GM12878 (cell line): ENCODE results near the gene CENPO. TPM values are rescaled to one million over a fixed set of nuclear protein-coding genes. Genes with fewer than 3 reads are reported as not detected.

Source experiments
- ATAC-seq: fragments of 200-7000 bp; cut with Tn5 transposase; 3 replicates; pipeline ENCODE4 v1.9.1; 2020; ENCODE audit warnings: mild to moderate bottlenecking, moderate library complexity
- BruUV-seq: library from RNA; stranded (reverse); fragments of 400-500 nt; replicated peaks from 2 replicates; lab custom pipeline; 2021; lab: Mats Ljungman, UMichigan
- CTCF ChIA-PET: fragments of 300-600 bp; sonication (Branson Sonifier 250); formaldehyde crosslinking; extraction: SDS; loops from one replicate; lab custom pipeline; 2021; ENCODE audit warnings: inconsistent platforms; lab: Yijun Ruan, JAX
- POLR2A ChIA-PET: fragments of 350-600 bp; formaldehyde crosslinking; extraction: SDS; loops from one replicate; lab custom pipeline; 2021; ENCODE audit warnings: inconsistent platforms; lab: Charles Lee
- RAD21 ChIA-PET: fragments of 300-600 bp; sonication (Branson Sonifier 250); formaldehyde crosslinking; loops from one replicate; lab custom pipeline; 2023; ENCODE audit warnings: antibody characterized with exemption; ENCODE audit not compliant: unreplicated experiment; lab: Charles Lee
- SMC1A ChIA-PET: fragments of 300-600 bp; sonication (Branson Sonifier 250); formaldehyde crosslinking; loops from one replicate; lab custom pipeline; 2023; ENCODE audit not compliant: unreplicated experiment, uncharacterized antibody; lab: Charles Lee
- DNase-seq: peaks from one replicate; pipeline ENCODE4 v3.0.0-alpha.2; 2011; ENCODE audit warnings: low read depth, low spot score
- FAIRE-seq: peaks from 3 replicates; lab custom pipeline; 2011; peaks lifted over from hg19 to GRCh38; lab: Jason Lieb, UNC
- H2AFZ ChIP-seq: 2 replicates; pipeline ENCODE4 v1.6.0; 2011; ENCODE audit warnings: low read depth, low read length, control low read depth; ENCODE audit not compliant: control insufficient read depth
- H3K27ac ChIP-seq: 2 replicates; pipeline ENCODE4 v1.5.1; 2011; ENCODE audit warnings: control low read depth; ENCODE audit not compliant: control insufficient read depth, insufficient read depth
- H3K27me3 ChIP-seq, 2 experiments: replicated peaks in 1 of 2; 2 replicates each; pipeline versions ENCODE4 v1.6.0 to v1.6.1; 2011; ENCODE audit warnings: low read length in 1 of 2; ENCODE audit not compliant: control insufficient read depth in 2 of 2, insufficient read depth in 2 of 2
- H3K36me3 ChIP-seq, 2 experiments: 2 replicates each; pipeline ENCODE4 v1.5.1; 2011; ENCODE audit warnings: low read length in 1 of 2; ENCODE audit not compliant: control insufficient read depth in 2 of 2, insufficient read depth in 2 of 2
- H3K4me1 ChIP-seq: 2 replicates; pipeline ENCODE4 v1.6.1; 2011; ENCODE audit warnings: mild to moderate bottlenecking, low read length, moderate library complexity, mixed read lengths; ENCODE audit not compliant: control insufficient read depth, insufficient read depth
- H3K4me2 ChIP-seq: 2 replicates; pipeline ENCODE4 v1.6.0; 2011; ENCODE audit warnings: control low read depth; ENCODE audit not compliant: control insufficient read depth, insufficient read depth
- H3K4me3 ChIP-seq: fragments of 200-600 bp; sonication (generic); 2 replicates; pipeline ENCODE4 v1.5.1; 2016
- H3K79me2 ChIP-seq: 2 replicates; pipeline ENCODE4 v1.6.0; 2011; ENCODE audit warnings: low read length; ENCODE audit not compliant: control insufficient read depth, insufficient read depth
- H3K9ac ChIP-seq: 2 replicates; pipeline ENCODE4 v1.8.0; 2011; ENCODE audit warnings: low read length, control low read depth, mixed read lengths; ENCODE audit not compliant: control insufficient read depth, insufficient read depth
- H3K9me3 ChIP-seq: replicated peaks from 3 replicates; pipeline ENCODE4 v1.5.1; 2011; ENCODE audit warnings: mild to moderate bottlenecking, low read length; ENCODE audit not compliant: control insufficient read depth, insufficient read depth
- H4K20me1 ChIP-seq: 2 replicates; pipeline ENCODE4 v1.6.0; 2011; ENCODE audit not compliant: control insufficient read depth, insufficient read depth
- CHD2 ChIP-seq: IDR thresholded peaks from 2 replicates; pipeline ENCODE4 v1.6.1; 2011; ENCODE audit warnings: low read depth, low read length, improper control_type of control experiment, borderline replicate concordance
- CREB1 ChIP-seq: IDR thresholded peaks from 2 replicates; pipeline ENCODE4 v1.6.1; 2012; ENCODE audit warnings: low read depth, mild to moderate bottlenecking, inconsistent platforms
- NFYB ChIP-seq: IDR thresholded peaks from 2 replicates; pipeline ENCODE4 v1.6.1; 2011; ENCODE audit warnings: low read depth, mild to moderate bottlenecking, low read length, improper control_type of control experiment, moderate library complexity; ENCODE audit not compliant: insufficient read depth
- RFX5 ChIP-seq: IDR thresholded peaks from 2 replicates; pipeline ENCODE4 v1.6.1; 2011; ENCODE audit warnings: low read depth, low read length, improper control_type of control experiment
- SREBF1 ChIP-seq: IDR thresholded peaks from 2 replicates; pipeline ENCODE4 v1.6.1; 2012; ENCODE audit warnings: mild to moderate bottlenecking, low read length
- WGBS: methylation state at CpG from one replicate; pipeline ENCODE4 v1.1.6; 2016; ENCODE audit warnings: low lambda C conversion rate; ENCODE audit not compliant: insufficient replicate concordance, insufficient coverage; ENCODE audit errors: missing lambda C conversion rate; 5-methylcytosine and 5-hydroxymethylcytosine counted together
- in situ Hi-C: fragments of 300-500 bp; cut with MboI; formaldehyde crosslinking; loops from 9 replicates; pipeline ENCODE4 v1.14.3; 2018; ENCODE audit warnings: mixed read lengths
- intact Hi-C: fragments of 100-400 bp; cut with micrococcal nuclease; formaldehyde crosslinking; loops from one replicate; pipeline ENCODE4 v1.14.2; 2022; ENCODE audit not compliant: unreplicated experiment
- polyA plus RNA-seq, 11 experiments: library from polyadenylated mRNA; depleted of rRNA in 4 of 11; unstranded in 6 of 11; stranded (reverse) in 5 of 11; fragments of >200 nt; fragmentation: Nextera tagmentation in 4 of 11; fragmentation: Illumina TruSeq in 1 of 11; extraction: Ambion mirVana in 4 of 11; extraction: Trizol in 1 of 11; gene quantifications; 1 replicate in 1 of 11; 2 replicates in 10 of 11; pipeline versions ENCODE4 v1.2.1 to v1.2.3, GENCODE V29; 2011 to 2016; ENCODE audit warnings: inconsistent platforms in 2 of 11, missing spikeins in 2 of 11, low read depth in 1 of 11
- total RNA-seq, 4 experiments: library from RNA; depleted of rRNA in 3 of 4; stranded (reverse); fragments of >200 nt in 3 of 4; fragmentation: Illumina TruSeq in 1 of 4; extraction: Trizol in 1 of 4; gene quantifications; 2 replicates each; pipeline versions ENCODE4 v1.2.1 to v1.2.3, GENCODE V29; 2013 to 2021

Gene CENPO
- total and polyA plus RNA-seq, 10 of the 15 experiments (the other 5 are each of a cell fraction or from before 2014, with no cell fraction given): 18.7 to 37.0 (median 31.4) TPM

- H3K27me3 ChIP-seq: no peaks in the 10 kb centered on the region
- 80% methylated on average over 17 of the region's 17 CpGs for WGBS
- no peaks in the 10 kb centered on the region for H3K4me1 ChIP-seq
- DNase-seq (no peak), ATAC-seq (no peak), FAIRE-seq (no peak)
- H3K27ac ChIP-seq: no peak overlapping the region
- H4K20me1 ChIP-seq: no peaks in the 10 kb centered on the region
- H3K9ac ChIP-seq: no peak overlapping the region
- H3K4me2 ChIP-seq: no peak overlapping the region
- CTCF ChIA-PET: no interaction called here
- H2AFZ ChIP-seq: no peak overlapping the region
- intact Hi-C loops (no loop called here), in situ Hi-C loops (no loop called here)
- no peaks in the 10 kb centered on the region for H3K79me2 ChIP-seq
- no peak overlapping the region for H3K4me3 ChIP-seq
- BruUV-seq: no TSS peak
- POLR2A ChIA-PET: interaction anchor here (0.5 kb wide), 1 partner anchor 700 kb away, joined by 3 read pairs; no protein-coding TSS in a partner anchor
- H3K9me3 ChIP-seq: no peaks in the 10 kb centered on the region
- SMC1A ChIA-PET: no interaction called here
- TF ChIP-seq CHD2 (no peak), RFX5 (no peak), SREBF1 (no peak), CREB1 (no peak), NFYB (no peak)
- H3K36me3 ChIP-seq: peaks cover 6 to 25% of the 10 kb centered on the region in 2 experiments; a peak in 3 of 4 replicates
- RAD21 ChIA-PET: no interaction called here
Observed at GRCh38 chr2:24840164-24840869, 47.1 kb downstream of the CENPO start.
